ENCODE measurements around the gene CARD14.
"Not testable (repeated sequence)": the region's sequence is repeated elsewhere in the genome, so short reads cannot be mapped to it uniquely, and the experiment has no call there.

The CARD14 gene

DNA sequence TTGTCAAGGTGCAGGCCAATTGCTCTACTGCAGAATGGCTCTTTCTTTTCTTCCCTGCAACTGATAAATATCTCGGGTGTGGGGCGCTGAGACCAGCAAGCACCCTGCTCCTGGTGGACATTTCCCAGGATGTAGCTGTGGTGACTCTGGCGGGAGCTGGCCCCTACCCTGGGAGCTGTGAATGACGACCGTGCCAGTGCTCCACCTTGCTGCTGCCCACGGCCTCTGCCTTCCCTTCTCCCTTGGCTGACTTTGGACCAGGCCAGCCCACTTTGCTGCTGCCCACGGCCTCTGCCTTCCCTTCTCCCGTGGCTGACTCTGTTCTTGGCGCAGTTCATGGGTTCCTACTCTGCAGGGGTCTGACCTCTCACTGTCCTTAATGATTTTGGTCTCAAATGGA lies 16.1 kb downstream of the CARD14 start:
- no peak for DNase-seq (ENCODE audit: low spot score)

DNA sequence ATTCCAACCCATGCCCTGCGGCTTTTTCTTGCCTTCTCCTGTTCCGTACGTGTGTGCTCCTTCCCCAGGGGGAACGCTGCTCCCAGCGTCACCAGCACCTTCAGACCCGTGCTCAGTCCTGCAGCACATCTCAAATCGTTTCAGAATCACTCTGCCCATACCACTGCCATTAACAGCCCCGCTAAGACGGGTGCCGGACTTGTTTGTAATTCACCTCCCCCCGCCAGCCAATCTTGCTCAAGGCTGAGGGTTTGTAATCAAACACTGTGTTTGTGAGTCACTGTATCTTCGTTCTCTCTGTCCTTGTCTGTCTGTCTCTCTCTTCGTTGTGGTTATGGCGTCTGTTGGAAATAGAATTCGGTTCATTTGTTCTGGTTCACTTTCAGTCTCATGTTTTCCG lies 17.3 kb downstream of the CARD14 start:
- DNase-seq (ENCODE audit: low spot score): no peak

DNA sequence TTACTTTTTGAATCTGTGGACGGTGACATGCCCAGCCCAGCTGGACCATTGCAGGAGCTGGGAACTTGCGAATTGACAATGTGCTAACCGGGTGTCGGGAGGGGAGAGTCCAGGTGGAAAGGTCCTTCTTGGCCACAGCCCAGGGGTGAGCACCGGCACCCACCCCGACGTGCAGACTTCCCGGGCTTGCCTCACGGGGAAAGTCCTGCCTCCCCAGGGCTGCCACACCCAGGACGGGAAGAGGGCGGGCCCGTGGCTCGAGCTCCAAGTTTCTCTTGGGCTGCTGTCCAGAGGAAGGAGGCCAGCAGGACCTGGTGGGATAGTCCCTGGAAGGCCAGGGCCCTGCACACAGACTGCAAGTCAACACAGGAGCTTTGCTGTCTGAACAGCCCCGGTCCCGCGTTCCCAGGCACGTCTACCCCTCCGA lies 17.7 kb downstream of the CARD14 start:
- DNase-seq (ENCODE audit: low spot score): no peak

GRCh38 chr17:80189611-80190010 lies 19.8 kb downstream of the CARD14 start:
- DNase-seq (ENCODE audit: low spot score): no peak

- no peak for DNase-seq (ENCODE audit: low spot score)
Measured at GRCh38 chr17:80190716-80191115, 20.9 kb downstream of the CARD14 start.

DNA sequence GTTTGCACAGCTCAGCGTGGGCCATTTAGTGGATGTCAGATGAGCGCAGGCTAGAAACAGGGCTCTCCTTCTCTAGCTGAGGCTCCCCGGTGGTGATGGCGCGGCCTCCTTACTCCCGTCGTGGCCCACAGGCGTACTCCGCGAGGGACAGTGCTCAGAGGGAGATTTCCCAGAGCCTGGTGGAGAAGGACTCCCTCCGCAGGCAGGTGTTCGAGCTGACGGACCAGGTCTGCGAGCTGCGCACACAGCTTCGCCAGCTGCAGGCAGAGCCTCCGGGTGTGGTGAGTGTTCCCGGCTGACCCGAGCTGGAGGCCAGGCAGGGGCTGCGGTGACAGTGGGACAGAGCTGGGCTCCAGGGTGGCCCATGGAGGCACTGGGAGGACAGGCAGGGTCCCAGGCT lies 21.4 kb downstream of the CARD14 start:
- DNase-seq (ENCODE audit: low spot score): no peak

DNA sequence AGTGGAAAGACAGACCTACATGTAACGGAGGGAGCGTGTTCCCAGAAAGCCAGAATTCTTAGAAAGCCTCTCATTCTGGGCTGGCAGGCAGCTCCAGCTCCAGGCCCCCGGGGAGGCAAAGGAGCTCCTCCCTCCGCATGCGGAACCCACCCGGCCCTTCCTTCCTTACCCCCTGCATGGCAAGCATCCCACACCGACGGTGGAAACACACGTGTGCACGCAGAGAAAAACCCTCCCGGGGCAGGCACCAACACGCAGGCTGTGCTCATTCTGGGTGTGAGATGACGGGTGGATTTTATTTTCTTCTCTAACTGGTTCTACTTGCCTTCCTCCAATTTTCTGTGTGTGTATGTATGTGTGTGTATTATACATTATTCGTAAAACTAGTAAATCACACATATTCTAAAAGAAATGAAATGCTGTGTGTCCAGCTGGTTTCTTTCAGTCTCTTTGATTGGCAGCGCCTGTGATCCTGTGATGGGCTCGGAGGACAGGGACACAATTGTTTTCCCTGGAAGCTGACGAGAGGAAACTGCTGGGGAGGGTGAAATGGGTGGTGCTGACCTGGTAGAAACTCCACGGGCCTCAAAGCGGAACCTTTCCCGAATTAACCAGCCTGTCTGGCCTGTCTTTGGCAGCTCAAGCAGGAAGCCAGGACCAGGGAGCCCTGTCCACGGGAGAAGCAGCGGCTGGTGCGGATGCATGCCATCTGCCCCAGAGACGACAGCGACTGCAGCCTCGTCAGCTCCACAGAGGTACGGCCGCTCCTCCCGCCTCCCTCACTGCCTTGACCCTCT lies 22.2 kb downstream of the CARD14 start:
- no peak for DNase-seq (ENCODE audit: low spot score)

GRCh38 chr17:80195141-80195540 lies 25.3 kb downstream of the CARD14 start:
- DNase-seq (ENCODE audit: low spot score): no peak

- DNase-seq (ENCODE audit: low spot score): no peak
Measured at GRCh38 chr17:80195671-80196529, 26.1 kb downstream of the CARD14 start.

GRCh38 chr17:80196652-80197051 lies 26.8 kb downstream of the CARD14 start:
- DNase-seq (ENCODE audit: low spot score): no peak

DNA sequence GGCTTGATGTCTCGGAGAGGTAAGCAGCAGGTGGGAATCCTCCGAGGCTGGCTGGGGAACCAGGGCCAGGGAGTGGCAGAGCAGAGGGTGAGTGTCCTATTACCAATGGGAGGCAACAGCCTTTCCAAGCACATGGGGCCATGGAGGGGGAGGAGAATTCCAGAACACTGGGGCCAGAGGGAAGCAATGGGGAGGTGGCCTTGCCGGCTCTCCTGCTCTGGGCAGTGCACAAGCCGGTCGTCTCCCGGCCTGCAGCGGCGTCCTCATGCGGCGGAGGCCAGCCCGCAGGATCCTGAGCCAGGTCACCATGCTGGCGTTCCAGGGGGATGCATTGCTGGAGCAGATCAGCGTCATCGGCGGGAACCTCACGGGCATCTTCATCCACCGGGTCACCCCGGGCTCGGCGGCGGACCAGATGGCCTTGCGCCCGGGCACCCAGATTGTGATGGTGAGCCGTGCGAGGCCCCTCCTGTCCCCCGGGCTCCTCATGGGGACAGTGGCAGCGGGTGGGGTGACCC lies 28.4 kb downstream of the CARD14 start:
- DNase-seq (ENCODE audit: low spot score): no peak

DNA sequence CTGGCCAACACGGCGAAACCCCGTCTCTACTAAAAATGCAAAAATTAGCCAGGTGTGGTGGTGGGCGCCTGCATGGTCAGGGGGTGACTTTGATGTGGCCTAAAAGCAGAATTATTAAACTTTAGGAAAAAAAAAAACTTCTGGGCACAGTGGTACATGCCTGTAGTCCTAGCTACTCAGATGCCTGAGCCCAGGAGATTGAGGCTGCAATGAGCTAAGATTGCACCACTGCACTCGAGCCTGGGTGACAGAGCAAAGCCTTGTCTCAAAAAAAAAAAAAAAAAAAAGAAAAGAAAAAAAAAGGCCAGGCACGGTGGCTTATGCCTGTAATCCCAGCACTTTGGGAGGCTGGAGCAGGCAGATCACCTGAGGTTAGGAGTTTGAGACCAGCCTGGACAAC lies 29.5 kb downstream of the CARD14 start:
- not testable (repeated sequence) for DNase-seq (ENCODE audit: low spot score)

DNA sequence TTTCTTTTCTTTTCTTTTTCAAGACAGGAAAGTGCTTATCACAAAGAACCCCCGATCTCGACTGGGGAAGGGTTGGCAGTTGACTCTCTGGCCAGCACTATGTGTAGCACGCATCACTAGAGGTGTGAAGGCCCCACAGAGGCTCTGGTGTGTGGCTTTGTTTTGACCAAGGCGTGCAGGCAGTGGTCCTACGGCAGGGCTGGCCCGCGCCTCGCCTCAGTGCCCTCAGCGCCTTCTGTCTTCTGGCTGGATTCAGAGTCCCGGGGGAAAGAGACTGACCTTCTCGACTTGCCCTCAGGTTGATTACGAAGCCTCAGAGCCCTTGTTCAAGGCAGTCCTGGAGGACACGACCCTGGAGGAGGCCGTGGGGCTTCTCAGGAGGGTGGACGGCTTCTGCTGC lies 31.6 kb downstream of the CARD14 start:
- no peak for DNase-seq (ENCODE audit: low spot score)

DNA sequence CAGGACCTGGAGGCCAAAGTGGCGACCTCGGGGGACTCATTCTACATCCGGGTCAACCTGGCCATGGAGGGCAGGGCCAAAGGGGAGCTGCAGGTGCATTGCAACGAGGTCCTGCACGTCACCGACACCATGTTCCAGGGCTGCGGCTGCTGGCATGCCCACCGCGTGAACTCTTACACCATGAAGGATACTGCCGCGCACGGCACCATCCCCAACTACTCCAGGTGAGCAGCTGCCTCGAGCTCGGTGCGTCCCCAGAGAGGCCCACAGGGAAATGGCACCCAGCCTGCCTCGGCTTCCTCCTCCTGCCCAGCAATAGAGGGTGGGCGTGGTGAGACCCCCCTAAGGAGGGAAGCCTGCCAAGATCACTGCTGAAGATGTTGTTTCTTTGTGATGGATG lies 32.4 kb downstream of the CARD14 start:
- no peak for DNase-seq (ENCODE audit: low spot score)

GRCh38 chr17:80203471-80203963 lies 33.7 kb downstream of the CARD14 start:
- DNase-seq (ENCODE audit: low spot score): no peak

- no peak for DNase-seq (ENCODE audit: low spot score)
Measured at GRCh38 chr17:80204626-80205468, 35.0 kb downstream of the CARD14 start.

- no peak for DNase-seq (ENCODE audit: low spot score)
Measured at GRCh38 chr17:80205811-80206210, 36.0 kb downstream of the CARD14 start.

DNA sequence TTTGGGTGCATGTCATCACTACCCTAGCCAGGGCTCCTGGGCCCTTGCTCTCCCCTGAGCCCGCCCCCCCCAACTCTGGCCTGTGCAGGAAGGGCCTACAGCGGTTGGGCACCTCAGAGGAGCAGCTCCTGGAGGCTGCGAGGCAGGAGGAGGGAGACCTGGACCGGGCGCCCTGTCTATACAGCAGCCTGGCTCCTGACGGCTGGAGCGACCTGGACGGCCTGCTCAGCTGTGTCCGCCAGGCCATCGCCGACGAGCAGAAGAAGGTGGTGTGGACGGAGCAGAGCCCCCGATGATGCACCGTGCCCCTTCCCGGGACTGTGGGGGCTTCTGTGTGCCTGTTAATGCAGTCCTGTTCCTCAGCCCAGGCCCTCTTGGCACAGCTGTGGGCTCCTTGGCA lies 38.2 kb downstream of the CARD14 start:
- no peak for DNase-seq (ENCODE audit: low spot score)

GRCh38 chr17:80209765-80210164 lies 39.9 kb downstream of the CARD14 start:
- no peak for DNase-seq (ENCODE audit: low spot score)

DNA sequence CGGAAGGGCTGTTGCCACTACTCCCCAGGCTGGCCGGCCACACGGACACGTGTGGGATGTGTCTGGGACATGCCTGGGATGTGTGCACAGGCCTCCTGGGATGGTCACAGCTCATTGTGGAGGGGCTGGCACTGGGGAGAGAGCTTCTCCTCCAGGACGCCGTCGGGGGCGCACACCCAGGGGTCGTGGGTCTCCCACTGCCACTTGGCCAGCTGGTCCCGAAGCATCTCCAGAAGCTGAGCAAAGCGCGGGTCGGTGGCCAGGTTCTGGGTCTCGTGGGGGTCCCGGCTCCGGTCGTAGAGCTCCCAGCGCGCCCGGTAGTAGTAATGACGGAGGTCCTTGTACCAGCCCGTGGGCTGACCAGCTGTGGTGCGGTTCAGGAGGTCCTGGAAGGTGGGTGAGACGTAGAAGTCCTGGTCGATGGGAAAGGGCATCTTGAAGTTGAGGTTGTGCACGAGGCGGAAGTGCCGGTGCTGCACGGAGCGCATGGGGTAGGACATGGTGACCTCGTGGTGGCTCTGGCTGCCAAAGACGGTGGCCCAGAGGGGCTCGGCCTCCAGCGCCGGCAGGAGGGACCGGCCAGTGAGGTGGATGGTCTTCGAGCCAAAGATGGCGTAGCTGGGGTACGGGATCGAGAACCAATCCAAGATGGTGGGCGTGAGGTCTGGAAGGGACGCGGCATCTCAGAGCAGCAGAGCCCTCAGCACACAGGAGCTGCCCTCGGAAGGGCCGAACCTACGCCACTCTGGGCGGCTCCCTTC lies 40.7 kb downstream of the CARD14 start:
- DNase-seq (ENCODE audit: low spot score): no peak

DNA sequence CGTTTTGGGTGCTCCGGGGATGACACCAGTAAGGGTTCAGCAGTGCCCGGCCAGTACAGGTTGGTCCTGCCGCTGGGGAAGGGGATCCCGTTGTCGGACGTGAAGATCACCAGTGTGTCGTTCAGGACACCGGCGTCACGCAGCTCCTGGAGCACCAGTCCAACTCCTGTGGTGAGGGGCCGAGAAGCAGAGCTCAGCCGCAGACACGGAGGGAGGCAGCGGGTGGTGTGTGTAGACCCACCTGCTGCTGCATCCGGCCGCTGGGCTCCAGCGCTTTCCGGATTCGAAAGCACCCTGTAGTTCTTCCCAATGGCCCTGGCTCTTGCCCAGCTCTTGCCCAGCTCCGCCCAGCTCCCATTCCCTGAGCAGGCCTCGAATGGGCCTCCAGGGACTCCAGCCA lies 42.3 kb downstream of the CARD14 start:
- DNase-seq (ENCODE audit: low spot score): no peak

Data from left forelimb (tissue), 1 donor.